Fibroblast of pulmonary artery (primary cell): ENCODE results near the gene TMEM35B.
"Not testable (repeated sequence)": the region's sequence is repeated elsewhere in the genome, so short reads cannot be mapped to it uniquely, and the experiment has no call there.

Experiments used
- DNase-seq: peaks from one replicate; pipeline ENCODE4 v3.0.0-alpha.2; 2010; ENCODE audit warnings: low read depth
- H3K4me3 ChIP-seq: replicated peaks from 2 replicates; pipeline ENCODE4 v1.5.1; 2011; ENCODE audit warnings: low read depth, mild to moderate bottlenecking, control low read depth, low read length, moderate library complexity
- TF ChIP-seq, protein P1 (sequence below): IDR thresholded peaks from 2 replicates; pipeline ENCODE4 v1.5.1; 2011; ENCODE audit warnings: mild to moderate bottlenecking, control low read depth, low read length, inconsistent platforms; ENCODE audit errors: missing control alignments

TMEM35B gene

DNA sequence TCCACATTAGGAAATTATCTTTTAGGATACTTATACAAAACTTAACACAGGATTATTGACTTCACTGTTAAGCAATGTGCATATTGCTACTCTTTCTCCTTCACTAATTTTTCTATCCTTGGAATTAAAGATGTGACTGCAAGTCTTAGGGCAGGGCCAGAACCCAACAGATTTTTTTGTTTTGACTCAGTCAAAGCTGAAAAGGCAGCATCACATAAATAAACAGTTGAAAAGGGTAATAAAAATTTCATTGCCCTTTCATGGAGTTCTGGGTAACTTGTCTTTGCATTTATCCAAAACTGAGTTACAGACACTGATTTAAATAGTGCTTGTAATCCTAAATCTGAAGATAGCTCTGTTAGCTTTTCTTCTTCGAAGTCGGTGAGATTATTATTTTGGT, 1.9 kb upstream of the TMEM35B start:
- TF ChIP-seq, protein P1, sequence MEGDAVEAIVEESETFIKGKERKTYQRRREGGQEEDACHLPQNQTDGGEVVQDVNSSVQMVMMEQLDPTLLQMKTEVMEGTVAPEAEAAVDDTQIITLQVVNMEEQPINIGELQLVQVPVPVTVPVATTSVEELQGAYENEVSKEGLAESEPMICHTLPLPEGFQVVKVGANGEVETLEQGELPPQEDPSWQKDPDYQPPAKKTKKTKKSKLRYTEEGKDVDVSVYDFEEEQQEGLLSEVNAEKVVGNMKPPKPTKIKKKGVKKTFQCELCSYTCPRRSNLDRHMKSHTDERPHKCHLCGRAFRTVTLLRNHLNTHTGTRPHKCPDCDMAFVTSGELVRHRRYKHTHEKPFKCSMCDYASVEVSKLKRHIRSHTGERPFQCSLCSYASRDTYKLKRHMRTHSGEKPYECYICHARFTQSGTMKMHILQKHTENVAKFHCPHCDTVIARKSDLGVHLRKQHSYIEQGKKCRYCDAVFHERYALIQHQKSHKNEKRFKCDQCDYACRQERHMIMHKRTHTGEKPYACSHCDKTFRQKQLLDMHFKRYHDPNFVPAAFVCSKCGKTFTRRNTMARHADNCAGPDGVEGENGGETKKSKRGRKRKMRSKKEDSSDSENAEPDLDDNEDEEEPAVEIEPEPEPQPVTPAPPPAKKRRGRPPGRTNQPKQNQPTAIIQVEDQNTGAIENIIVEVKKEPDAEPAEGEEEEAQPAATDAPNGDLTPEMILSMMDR: no peak
- no peak for DNase-seq
- no peak overlapping the region for H3K4me3 ChIP-seq

DNA sequence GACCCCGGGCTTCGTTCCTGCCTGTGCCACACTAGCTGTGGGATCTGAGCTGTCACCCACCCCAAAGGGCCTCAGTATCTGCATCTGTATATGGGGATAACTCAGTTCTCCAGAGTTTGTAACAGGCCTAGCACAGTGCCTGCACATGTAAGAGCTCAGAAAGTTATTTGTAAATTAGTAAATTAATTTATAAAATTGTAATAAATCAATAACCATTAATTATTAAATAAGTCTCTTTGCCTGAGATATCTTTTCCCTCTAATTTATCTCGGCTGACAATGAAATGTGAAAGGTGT, 410 bp upstream of the TMEM35B start:
- H3K4me3 ChIP-seq: peak overlapping the region; percentile 79
- not testable (repeated sequence) for DNase-seq

DNA sequence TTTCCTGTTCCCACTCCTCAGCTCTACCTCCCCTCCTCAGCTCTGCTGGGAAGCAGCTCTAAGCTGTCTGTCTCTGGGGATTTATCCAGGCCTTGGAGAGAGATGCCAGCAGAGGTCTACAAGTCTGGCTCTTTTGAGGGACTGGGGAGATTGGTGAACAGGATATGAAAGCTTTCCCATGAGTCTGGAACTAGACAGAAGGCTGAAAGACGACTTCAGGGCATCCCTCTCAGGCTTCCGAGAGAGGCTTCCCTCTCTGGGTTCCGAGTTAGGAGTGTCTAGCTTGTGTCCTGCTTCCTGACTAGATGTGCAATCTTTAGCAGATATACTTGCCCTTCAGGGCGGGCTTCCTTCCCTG, 733 bp downstream of the TMEM35B start:
- H3K4me3 ChIP-seq: peak overlapping the region; percentile 79
- TF ChIP-seq, protein P1: no peak
- DNase-seq: peak; percentile 40

DNA sequence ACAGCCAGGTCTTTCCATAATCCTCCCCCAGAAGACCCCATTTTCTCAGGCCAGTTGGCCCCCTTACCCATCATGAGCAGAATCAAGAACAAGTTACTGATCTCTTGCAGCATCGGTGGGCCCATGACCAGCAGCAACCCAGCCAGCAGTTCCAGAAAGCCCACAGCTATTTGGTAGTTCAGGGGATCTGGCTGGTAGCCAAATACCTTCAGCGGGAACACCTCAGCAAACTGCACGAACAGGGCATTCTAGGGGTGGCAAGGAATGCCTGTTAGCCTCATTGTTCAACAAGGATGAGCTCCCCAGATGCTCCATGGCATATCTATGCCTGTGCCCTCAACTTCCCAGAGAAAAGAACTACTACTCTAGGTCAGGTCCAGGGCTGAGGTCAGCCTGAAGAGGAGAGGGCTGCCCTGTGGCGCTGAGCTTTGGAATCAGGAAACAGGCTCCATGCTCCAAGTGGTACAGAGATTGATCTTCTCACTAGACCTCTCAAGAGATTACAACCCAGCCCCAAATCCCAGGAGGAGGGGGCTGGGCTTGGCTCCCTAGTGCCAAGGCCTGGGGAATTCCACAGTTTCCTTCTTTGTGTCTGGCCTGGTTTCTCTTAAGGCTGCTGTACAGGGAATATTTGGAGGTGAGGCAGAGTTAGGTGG, 1.3 kb downstream of the TMEM35B start:
- DNase-seq: peak; percentile 23
- TF ChIP-seq, protein P1: no peak

DNA sequence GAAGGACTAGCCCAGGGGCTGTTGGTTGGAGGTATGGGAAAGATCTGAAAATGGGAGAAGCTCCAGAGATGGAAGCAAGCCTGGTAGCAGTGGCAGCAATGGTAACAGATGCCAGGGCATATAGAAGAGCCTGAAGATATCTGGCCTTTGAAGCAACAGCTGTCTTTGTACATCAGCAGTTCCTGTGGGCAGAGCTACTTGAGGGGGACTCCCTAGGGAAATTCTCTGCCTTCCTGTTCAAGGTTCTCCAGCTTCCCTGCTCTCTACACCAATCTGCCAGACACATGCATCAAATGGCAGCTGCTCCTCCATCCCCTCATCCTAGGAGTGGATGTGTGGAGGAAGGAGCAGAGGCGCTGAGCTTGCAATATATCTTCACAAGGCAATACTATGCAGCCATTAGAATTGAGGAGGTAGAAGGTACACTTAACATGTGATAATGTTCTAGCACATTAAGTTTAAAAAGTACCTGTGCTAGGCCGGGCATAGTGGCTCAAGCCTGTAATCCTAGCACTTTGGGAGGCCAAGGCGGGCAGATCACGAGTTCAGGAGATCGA, 2.2 kb downstream of the TMEM35B start:
- TF ChIP-seq, protein P1: no peak
- H3K4me3 ChIP-seq: no peak overlapping the region
- DNase-seq: peak; percentile 31

More for the DNA sequence above, 1.3 kb downstream of the TMEM35B start:
- H3K4me3 ChIP-seq: peak overlapping the region; percentile 79

DNA sequence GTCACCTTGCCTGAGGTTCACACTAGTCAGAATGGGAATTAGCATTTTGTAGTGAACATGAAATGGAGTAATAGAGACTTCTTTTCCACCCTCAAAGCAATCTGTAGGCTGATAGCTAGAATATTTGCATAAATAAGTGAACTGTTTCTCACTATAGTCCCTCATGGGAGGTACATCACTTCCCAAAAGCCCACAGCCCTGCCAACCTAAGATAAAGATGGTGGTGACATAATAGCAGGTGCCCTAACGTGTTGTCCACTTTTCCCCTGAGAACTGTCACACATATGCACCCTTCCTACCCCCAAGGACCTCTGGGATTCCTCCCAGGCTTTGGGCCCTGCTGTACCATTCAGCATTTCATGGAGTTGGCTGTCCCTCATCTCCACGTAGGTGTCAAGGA, 4.4 kb downstream of the TMEM35B start:
- DNase-seq: no peak
- H3K4me3 ChIP-seq: no peak overlapping the region
- TF ChIP-seq, protein P1: no peak

- no peak overlapping the region for H3K4me3 ChIP-seq
- TF ChIP-seq, protein P1: no peak
- no peak for DNase-seq
These were observed 6.2 kb downstream of the TMEM35B start for GRCh38 chr1:34978921-34979320.

- no peak overlapping the region for H3K4me3 ChIP-seq
- TF ChIP-seq, protein P1: no peak
- DNase-seq: no peak
These were observed 7.3 kb downstream of the TMEM35B start for GRCh38 chr1:34977858-34978257.
